Left ventricle myocardium inferior (tissue), 1 donor: ENCODE measurements around the gene NFE2L1. TPM values are rescaled to one million over a fixed set of nuclear protein-coding genes. Genes with fewer than 3 reads are reported as not detected.
"Not testable (repeated sequence)": the region's sequence is repeated elsewhere in the genome, so short reads cannot be mapped to it uniquely, and the experiment has no call there.

Experiments used
- DNase-seq: peaks from one replicate; pipeline ENCODE4 v3.0.0-alpha.2; 2020
- H3K27ac ChIP-seq: fragments of 200-600 bp; replicated peaks from 2 replicates; pipeline ENCODE4 v1.8.0; 2021
- H3K27me3 ChIP-seq: fragments of 200-600 bp; 2 replicates; pipeline ENCODE4 v1.8.0; 2021; ENCODE audit warnings: low read depth
- H3K36me3 ChIP-seq: fragments of 200-600 bp; 2 replicates; pipeline ENCODE4 v1.8.0; 2021
- H3K4me1 ChIP-seq: fragments of 200-600 bp; 2 replicates; pipeline ENCODE4 v1.8.0; 2021
- H3K4me3 ChIP-seq: fragments of 200-600 bp; 2 replicates; pipeline ENCODE4 v1.8.0; 2021; ENCODE audit warnings: mild to moderate bottlenecking, moderate library complexity
- H3K9me3 ChIP-seq: fragments of 200-600 bp; replicated peaks from 2 replicates; pipeline ENCODE4 v1.8.0; 2021
- CTCF ChIP-seq: fragments of 200-600 bp; IDR thresholded peaks from 2 replicates; pipeline ENCODE4 v1.8.0; 2021; ENCODE audit warnings: antibody characterized with exemption, mild to moderate bottlenecking, borderline replicate concordance
- intact Hi-C: fragments of 100-400 bp; cut with micrococcal nuclease; formaldehyde crosslinking; loops from one replicate; pipeline ENCODE4 v1.11.0; 2022
- total RNA-seq: library from RNA; stranded (reverse); fragmentation: NEBNext Ultra II Directional; extraction: Animal tissue kit (Norgen Biotek cat#: 25700); gene quantifications from one replicate; pipeline ENCODE4 v1.2.1, GENCODE V29; 2021
- donor health status: DM: no; HTN: yes; CAD: no; lungs with severe emphysema.

Gene NFE2L1
- total RNA-seq, 1 donor from 2014 or later: 895 TPM

GRCh38 chr17:48066656-48067055, 18.5 kb downstream of the NFE2L1 start:
- Histone ChIP-seq H3K9me3 (no peaks in the 10 kb centered on the region), H3K27ac (peak overlapping the region; percentile 32), H3K27me3 (no peaks in the 10 kb centered on the region), H3K4me1 (peaks cover 61% of the 10 kb centered on the region), H3K4me3 (no peak overlapping the region), H3K36me3 (peaks cover 93% of the 10 kb centered on the region)
- DNase-seq: no peak
- intact Hi-C loops: no loop called here
- no peak for TF ChIP-seq CTCF

- peaks cover 59% of the 10 kb centered on the region for H3K4me1 ChIP-seq
- peak overlapping the region; percentile 32 for H3K27ac ChIP-seq
- no peaks in the 10 kb centered on the region for H3K9me3 ChIP-seq
- no peak for DNase-seq
- H3K27me3 ChIP-seq: no peaks in the 10 kb centered on the region
- TF ChIP-seq CTCF: no peak
- intact Hi-C loops: no loop called here
- peaks cover 87% of the 10 kb centered on the region for H3K36me3 ChIP-seq
- no peak overlapping the region for H3K4me3 ChIP-seq
These were observed 19.1 kb downstream of the NFE2L1 start for GRCh38 chr17:48067245-48067644.

GRCh38 chr17:48067808-48068207, 19.6 kb downstream of the NFE2L1 start:
- Histone ChIP-seq H3K27ac (peak overlapping the region; percentile 12), H3K36me3 (peaks cover 82% of the 10 kb centered on the region)
- intact Hi-C loops: not testable (repeated sequence)

GRCh38 chr17:48068491-48068961, 20.4 kb downstream of the NFE2L1 start:
- Histone ChIP-seq H3K27me3 (no peaks in the 10 kb centered on the region), H3K36me3 (peaks cover 74% of the 10 kb centered on the region), H3K4me3 (no peak overlapping the region), H3K9me3 (no peaks in the 10 kb centered on the region), H3K27ac (peak overlapping the region; percentile 12), H3K4me1 (peaks cover 46% of the 10 kb centered on the region)
- TF ChIP-seq CTCF: peak; percentile 38
- DNase-seq: no peak
- intact Hi-C loops: no loop called here

More at GRCh38 chr17:48067808-48068207, 19.6 kb downstream of the NFE2L1 start:
- not testable (repeated sequence) for H3K9me3 ChIP-seq, DNase-seq, H3K4me3 ChIP-seq, H3K27me3 ChIP-seq
- peaks cover 53% of the 10 kb centered on the region for H3K4me1 ChIP-seq

GRCh38 chr17:48070195-48070594, 22.0 kb downstream of the NFE2L1 start:
- no peak for TF ChIP-seq CTCF
- Histone ChIP-seq H3K27ac (peak overlapping the region; percentile 5), H3K9me3 (no peaks in the 10 kb centered on the region), H3K27me3 (no peaks in the 10 kb centered on the region), H3K36me3 (peaks cover 65% of the 10 kb centered on the region), H3K4me3 (no peak overlapping the region), H3K4me1 (peaks cover 39% of the 10 kb centered on the region)
- DNase-seq: no peak
- intact Hi-C loops: loop anchor here (10.0 kb wide), 1 partner anchor 55 kb away; no protein-coding TSS in a partner anchor

GRCh38 chr17:48071654-48072053, 23.5 kb downstream of the NFE2L1 start:
- no peak for TF ChIP-seq CTCF

GRCh38 chr17:48072811-48073210, 24.7 kb downstream of the NFE2L1 start:
- not testable (repeated sequence) for H3K4me3 ChIP-seq, H3K27ac ChIP-seq, H3K27me3 ChIP-seq, DNase-seq, H3K9me3 ChIP-seq
- intact Hi-C loops: loop anchor here (10.0 kb wide), 1 partner anchor 52 kb away; no protein-coding TSS in a partner anchor
- Histone ChIP-seq H3K36me3 (peaks cover 55% of the 10 kb centered on the region), H3K4me1 (peaks cover 18% of the 10 kb centered on the region)

More at GRCh38 chr17:48071654-48072053, 23.5 kb downstream of the NFE2L1 start:
- no peak for DNase-seq
- no peaks in the 10 kb centered on the region for H3K9me3 ChIP-seq
- H3K4me1 ChIP-seq: peaks cover 24% of the 10 kb centered on the region
- no peak overlapping the region for H3K4me3 ChIP-seq
- intact Hi-C loops: loop anchor here (10.0 kb wide), 1 partner anchor 53 kb away; no protein-coding TSS in a partner anchor
- H3K27ac ChIP-seq: no peak overlapping the region
- peaks cover 63% of the 10 kb centered on the region for H3K36me3 ChIP-seq
- no peaks in the 10 kb centered on the region for H3K27me3 ChIP-seq

GRCh38 chr17:48073566-48074094, 25.5 kb downstream of the NFE2L1 start:
- intact Hi-C loops: loop anchor here (2.0 to 10.0 kb wide), 2 partner anchors 47 to 51 kb away; no protein-coding TSS in a partner anchor
- H3K27ac ChIP-seq: peak overlapping the region; percentile 34

More at GRCh38 chr17:48073566-48074094, 25.5 kb downstream of the NFE2L1 start:
- H3K4me1 ChIP-seq: peaks cover 10% of the 10 kb centered on the region
- peaks cover 47% of the 10 kb centered on the region for H3K36me3 ChIP-seq
- not testable (repeated sequence) for H3K4me3 ChIP-seq, DNase-seq, H3K27me3 ChIP-seq, H3K9me3 ChIP-seq
